ENCODE results near the gene CCDC138. TPM values are rescaled to one million over a fixed set of nuclear protein-coding genes. Genes with fewer than 3 reads are reported as not detected.

The CCDC138 gene
- polyA plus RNA-seq, 1 donor: 6.2 TPM

DNA sequence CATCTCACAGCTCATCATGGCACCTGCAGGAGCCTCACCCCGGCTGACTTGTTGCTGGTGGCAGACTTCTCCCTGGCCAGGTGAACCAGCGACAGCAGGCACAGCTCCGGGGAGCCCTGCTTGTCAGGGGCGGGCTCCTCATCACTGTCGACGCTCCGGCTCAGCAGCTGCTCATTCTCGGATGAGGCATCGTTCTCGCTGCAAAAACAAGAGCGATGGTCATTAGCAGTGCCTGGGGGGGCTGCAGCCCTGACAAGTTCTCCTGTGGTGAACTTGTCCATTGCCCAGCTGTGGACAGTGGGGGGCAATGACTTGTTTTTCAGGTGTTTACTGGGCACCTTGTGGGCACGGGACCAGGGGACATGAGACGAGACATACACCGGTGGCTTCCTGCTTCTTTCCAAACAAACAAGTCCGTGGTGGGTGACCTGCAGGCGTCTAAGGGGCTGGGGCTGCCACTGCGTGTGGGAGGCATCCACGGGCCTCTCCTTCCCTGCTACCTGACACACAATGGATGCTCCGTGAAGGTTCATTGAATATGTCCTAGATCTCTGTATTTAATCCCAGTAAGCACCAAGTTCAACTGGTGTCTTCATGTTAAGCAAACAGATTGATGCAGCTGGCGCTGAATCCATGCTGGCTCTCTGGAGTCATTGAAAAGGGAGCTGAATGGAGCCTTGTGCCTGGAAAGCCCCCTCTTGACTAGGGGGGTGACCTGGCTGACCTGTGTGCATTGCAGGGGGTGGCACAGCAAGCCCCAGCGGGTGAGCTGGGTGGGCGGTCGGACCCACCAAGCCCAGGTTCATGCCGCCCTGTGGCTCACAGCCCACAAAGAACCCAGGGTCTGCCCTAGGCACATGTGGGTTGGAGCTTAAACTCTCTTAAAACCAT, 121.5 kb downstream of the CCDC138 start:
- Histone ChIP-seq H3K9me3 (ENCODE audit: control insufficient read depth, low read depth, low read length) (no peaks in the 10 kb centered on the region), H3K36me3 (ENCODE audit: control insufficient read depth, insufficient read depth, low read length) (no peaks in the 10 kb centered on the region), H3K27ac (ENCODE audit: low read length) (no peak overlapping the region), H3K4me1 (ENCODE audit: control insufficient read depth, insufficient read depth, low read length) (no peaks in the 10 kb centered on the region), H3K27me3 (ENCODE audit: control insufficient read depth, insufficient read depth, low read length) (no peaks in the 10 kb centered on the region), H3K4me3 (ENCODE audit: low read length) (no peak overlapping the region)
- no peak for DNase-seq
- no CpG with 5 or more reads among the region's 24 CpGs for WGBS (ENCODE audit: insufficient coverage, low lambda C conversion rate)

DNA sequence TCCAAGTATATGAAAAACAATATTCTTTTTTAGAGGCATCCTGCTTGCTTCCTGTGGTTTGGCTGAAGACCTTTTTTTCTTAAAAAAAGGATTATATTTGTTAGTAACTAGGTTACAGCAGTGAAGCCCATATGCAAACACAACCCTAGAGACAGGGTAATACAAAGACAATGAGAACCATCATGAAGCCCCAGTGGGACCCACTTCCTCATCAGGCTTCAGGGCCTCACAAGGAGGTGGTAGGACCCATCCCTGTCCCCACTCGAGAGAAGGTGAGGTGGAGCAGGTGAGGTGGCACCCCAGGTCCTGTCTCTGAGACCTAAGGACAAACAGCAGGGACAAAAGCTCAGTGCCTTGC, 122.1 kb downstream of the CCDC138 start:
- Histone ChIP-seq H3K27me3 (ENCODE audit: control insufficient read depth, insufficient read depth, low read length) (no peaks in the 10 kb centered on the region), H3K9me3 (ENCODE audit: control insufficient read depth, low read depth, low read length) (no peaks in the 10 kb centered on the region), H3K36me3 (ENCODE audit: control insufficient read depth, insufficient read depth, low read length) (no peaks in the 10 kb centered on the region), H3K4me1 (ENCODE audit: control insufficient read depth, insufficient read depth, low read length) (no peaks in the 10 kb centered on the region), H3K27ac (ENCODE audit: low read length) (no peak overlapping the region), H3K4me3 (ENCODE audit: low read length) (no peak overlapping the region)
- no peak for DNase-seq
- WGBS (ENCODE audit: insufficient coverage, low lambda C conversion rate): no CpG with 5 or more reads among the region's 1 CpG

DNA sequence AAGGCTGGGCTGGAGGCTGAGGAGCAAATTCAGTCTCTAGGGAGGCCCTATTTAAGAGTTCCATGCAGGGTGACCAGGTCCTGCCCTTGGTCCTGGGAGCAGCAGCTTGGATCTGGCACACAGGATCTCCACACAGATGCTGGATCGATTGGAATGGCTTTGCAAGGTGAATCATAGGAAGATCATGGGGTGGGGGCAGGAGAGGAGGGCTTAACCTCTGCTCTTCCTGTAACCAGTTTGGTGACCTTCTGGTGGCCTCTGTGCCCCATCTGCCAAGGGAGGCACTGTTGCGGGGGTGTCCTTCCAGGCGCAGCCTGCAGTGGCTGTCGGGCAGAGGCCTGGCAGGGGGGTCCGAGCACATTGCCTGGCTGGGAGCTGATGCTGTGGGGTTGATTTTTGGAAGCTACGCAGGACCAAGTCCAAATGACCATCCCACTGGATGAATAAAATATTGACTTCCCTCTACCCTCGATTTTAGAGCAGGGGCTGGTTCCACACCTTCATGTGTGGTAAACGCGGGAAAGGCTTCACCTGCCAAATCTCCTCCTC, 122.8 kb downstream of the CCDC138 start:
- Histone ChIP-seq H3K4me3 (ENCODE audit: low read length) (no peak overlapping the region), H3K27ac (ENCODE audit: low read length) (no peak overlapping the region), H3K27me3 (ENCODE audit: control insufficient read depth, insufficient read depth, low read length) (no peaks in the 10 kb centered on the region), H3K4me1 (ENCODE audit: control insufficient read depth, insufficient read depth, low read length) (no peaks in the 10 kb centered on the region), H3K9me3 (ENCODE audit: control insufficient read depth, low read depth, low read length) (no peaks in the 10 kb centered on the region), H3K36me3 (ENCODE audit: control insufficient read depth, insufficient read depth, low read length) (no peaks in the 10 kb centered on the region)
- no CpG with 5 or more reads among the region's 9 CpGs for WGBS (ENCODE audit: insufficient coverage, low lambda C conversion rate)
- DNase-seq: no peak

DNA sequence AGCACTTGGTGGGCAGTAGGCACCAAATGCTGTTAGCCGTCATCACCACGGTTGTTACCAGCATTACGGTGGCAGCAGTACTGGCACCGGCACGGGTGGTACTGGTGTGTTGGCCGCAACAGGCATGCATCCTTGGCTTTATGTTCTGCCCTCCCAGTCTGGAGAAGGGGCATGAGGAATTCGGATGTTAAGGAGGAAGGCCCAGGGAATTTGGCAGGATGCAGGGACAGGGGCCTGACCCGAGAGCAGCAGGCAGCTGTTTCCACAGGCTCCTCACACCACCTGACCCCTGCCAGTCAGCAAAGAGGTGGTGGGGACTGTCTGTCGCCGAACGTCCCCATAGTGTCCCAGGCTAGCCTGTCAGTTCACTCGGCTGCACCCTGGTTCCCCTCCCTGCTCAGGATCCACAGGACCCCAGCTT, 123.5 kb downstream of the CCDC138 start:
- Histone ChIP-seq H3K36me3 (ENCODE audit: control insufficient read depth, insufficient read depth, low read length) (no peaks in the 10 kb centered on the region), H3K4me1 (ENCODE audit: control insufficient read depth, insufficient read depth, low read length) (no peaks in the 10 kb centered on the region), H3K4me3 (ENCODE audit: low read length) (no peak overlapping the region), H3K27me3 (ENCODE audit: control insufficient read depth, insufficient read depth, low read length) (no peaks in the 10 kb centered on the region), H3K9me3 (ENCODE audit: control insufficient read depth, low read depth, low read length) (no peaks in the 10 kb centered on the region), H3K27ac (ENCODE audit: low read length) (no peak overlapping the region)
- WGBS (ENCODE audit: insufficient coverage, low lambda C conversion rate): no CpG with 5 or more reads among the region's 12 CpGs
- DNase-seq: no peak

DNA sequence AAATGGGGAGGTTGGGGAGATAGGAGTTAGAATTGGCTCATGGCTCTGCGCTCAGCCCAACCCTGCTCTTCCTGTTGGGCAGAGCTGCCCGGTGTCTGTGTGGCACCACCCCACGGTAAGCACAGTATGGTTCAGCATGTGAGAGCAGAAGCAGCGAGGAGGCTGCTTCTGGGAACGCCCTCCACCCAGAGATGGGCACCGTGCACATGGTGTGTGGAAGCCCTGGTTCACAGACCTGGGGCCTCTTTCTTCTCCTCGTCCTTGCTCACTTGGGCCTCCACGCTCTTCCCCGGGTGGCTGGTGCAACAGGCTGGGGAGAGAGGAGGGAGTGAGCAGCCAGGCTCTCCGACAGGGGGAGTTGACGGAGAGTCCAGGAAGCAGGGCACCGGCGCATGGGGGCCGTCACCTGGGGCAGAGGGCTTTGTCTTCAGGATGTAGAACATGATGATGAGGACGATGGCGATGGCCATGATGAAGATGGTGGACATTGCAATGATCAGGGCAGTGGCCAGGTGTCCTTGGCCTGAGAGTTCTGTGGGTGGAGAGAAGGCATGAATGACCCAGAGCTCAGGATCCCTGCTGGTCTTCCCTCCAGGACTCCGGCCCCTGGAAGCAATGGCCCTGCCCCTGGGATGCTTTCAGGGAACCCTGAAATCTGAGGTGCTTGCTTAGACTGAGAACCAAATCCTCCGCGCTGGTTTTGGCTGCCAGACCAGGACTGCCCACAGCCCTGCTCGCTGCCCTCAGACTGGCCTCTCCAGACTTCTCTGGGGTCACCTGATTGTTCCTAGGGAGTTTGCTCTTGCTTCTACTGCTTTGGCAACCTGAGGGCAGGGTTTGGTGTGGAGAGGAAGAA, 124.2 kb downstream of the CCDC138 start:
- H3K9me3 ChIP-seq (ENCODE audit: control insufficient read depth, low read depth, low read length): no peaks in the 10 kb centered on the region
- H3K4me3 ChIP-seq (ENCODE audit: low read length): no peak overlapping the region
- no peaks in the 10 kb centered on the region for H3K36me3 ChIP-seq (ENCODE audit: control insufficient read depth, insufficient read depth, low read length)
- no peaks in the 10 kb centered on the region for H3K27me3 ChIP-seq (ENCODE audit: control insufficient read depth, insufficient read depth, low read length)
- DNase-seq: no peak
- H3K4me1 ChIP-seq (ENCODE audit: control insufficient read depth, insufficient read depth, low read length): no peaks in the 10 kb centered on the region
- WGBS (ENCODE audit: insufficient coverage, low lambda C conversion rate): no CpG with 5 or more reads among the region's 20 CpGs
- H3K27ac ChIP-seq (ENCODE audit: low read length): no peak overlapping the region

DNA sequence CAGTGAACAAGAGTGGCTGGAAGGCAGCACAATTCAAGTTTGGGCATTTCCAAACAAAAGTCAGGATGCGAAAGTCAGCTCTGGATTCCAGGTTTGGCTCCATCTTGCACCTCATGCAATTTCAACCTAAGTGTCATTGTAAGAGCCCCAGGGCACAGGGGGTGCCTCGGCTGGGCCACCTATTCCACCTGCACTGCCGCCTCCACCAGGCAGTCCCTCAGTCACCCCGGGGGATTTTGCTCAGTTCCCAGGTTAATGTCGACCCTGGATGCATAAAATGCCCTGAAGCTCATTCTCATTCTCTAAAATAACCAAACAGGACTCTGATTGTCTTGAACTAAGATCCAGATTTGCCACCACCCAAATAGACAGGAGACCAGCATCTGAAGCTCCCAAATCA, 124.8 kb downstream of the CCDC138 start:
- H3K27me3 ChIP-seq (ENCODE audit: control insufficient read depth, insufficient read depth, low read length): no peaks in the 10 kb centered on the region
- H3K36me3 ChIP-seq (ENCODE audit: control insufficient read depth, insufficient read depth, low read length): no peaks in the 10 kb centered on the region
- no CpG with 5 or more reads among the region's 5 CpGs for WGBS (ENCODE audit: insufficient coverage, low lambda C conversion rate)
- no peak overlapping the region for H3K4me3 ChIP-seq (ENCODE audit: low read length)
- no peak for DNase-seq
- H3K4me1 ChIP-seq (ENCODE audit: control insufficient read depth, insufficient read depth, low read length): no peaks in the 10 kb centered on the region
- H3K9me3 ChIP-seq (ENCODE audit: control insufficient read depth, low read depth, low read length): no peaks in the 10 kb centered on the region
- no peak overlapping the region for H3K27ac ChIP-seq (ENCODE audit: low read length)

DNA sequence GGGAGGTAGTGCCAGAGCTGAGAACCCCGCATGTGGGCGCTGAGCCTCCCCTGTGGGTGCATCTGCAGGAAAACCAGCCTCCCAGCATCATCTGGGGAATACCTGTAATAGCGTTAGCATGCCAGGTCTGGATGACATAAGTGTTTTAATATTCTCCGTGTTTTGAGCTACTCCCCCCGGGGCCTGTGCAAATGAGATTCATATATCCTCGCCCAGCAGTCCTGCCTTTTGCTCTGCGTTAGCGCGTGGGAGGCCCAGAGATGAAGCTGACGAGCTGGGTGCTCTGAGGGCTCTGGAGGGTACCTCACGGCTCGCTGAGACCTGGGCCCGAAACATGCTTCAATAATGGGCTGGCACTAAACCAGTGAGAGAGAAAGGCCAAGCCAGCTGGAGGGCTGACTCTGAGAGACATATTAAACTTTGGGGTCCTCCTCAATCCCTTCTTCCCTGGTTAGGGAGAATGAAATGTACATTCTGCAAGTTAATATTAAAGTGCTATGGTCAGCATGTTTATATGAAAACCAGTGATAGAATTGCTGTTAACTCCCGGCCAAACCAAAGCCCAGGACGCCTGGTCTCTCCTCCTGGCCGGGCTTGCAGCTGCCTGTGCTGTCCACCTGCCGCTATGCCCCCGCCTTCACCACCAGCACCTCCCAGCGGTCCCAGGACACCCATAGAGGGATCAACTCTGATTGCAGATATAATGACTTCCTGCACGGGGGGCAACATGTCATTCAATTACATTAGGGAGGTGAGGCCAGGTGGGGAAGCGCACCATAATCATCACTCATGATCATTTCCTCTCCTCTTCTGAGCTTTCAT, 125.4 kb downstream of the CCDC138 start:
- Histone ChIP-seq H3K27ac (ENCODE audit: low read length) (no peak overlapping the region), H3K4me3 (ENCODE audit: low read length) (no peak overlapping the region), H3K9me3 (ENCODE audit: control insufficient read depth, low read depth, low read length) (no peaks in the 10 kb centered on the region), H3K4me1 (ENCODE audit: control insufficient read depth, insufficient read depth, low read length) (no peaks in the 10 kb centered on the region), H3K36me3 (ENCODE audit: control insufficient read depth, insufficient read depth, low read length) (no peaks in the 10 kb centered on the region), H3K27me3 (ENCODE audit: control insufficient read depth, insufficient read depth, low read length) (no peaks in the 10 kb centered on the region)
- DNase-seq: no peak
- WGBS (ENCODE audit: insufficient coverage, low lambda C conversion rate): no CpG with 5 or more reads among the region's 21 CpGs

DNA sequence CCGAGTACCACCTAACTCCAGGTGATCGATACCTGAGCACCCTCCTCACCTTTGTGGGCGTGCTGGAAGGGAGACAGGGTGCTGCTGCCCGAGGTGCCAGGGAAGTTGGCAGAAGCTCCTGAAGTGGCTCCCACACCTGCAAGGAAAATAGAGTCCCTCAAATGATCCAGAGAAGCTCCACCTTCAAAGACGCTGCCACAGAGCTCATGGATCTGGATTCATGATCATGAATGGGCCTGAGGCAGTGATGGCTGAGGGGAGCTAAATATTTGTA, 126.0 kb downstream of the CCDC138 start:
- DNase-seq: no peak
- Histone ChIP-seq H3K4me3 (ENCODE audit: low read length) (no peak overlapping the region), H3K4me1 (ENCODE audit: control insufficient read depth, insufficient read depth, low read length) (no peaks in the 10 kb centered on the region), H3K36me3 (ENCODE audit: control insufficient read depth, insufficient read depth, low read length) (no peaks in the 10 kb centered on the region), H3K9me3 (ENCODE audit: control insufficient read depth, low read depth, low read length) (no peaks in the 10 kb centered on the region), H3K27ac (ENCODE audit: low read length) (no peak overlapping the region), H3K27me3 (ENCODE audit: control insufficient read depth, insufficient read depth, low read length) (no peaks in the 10 kb centered on the region)
- no CpG with 5 or more reads among the region's 5 CpGs for WGBS (ENCODE audit: insufficient coverage, low lambda C conversion rate)

DNA sequence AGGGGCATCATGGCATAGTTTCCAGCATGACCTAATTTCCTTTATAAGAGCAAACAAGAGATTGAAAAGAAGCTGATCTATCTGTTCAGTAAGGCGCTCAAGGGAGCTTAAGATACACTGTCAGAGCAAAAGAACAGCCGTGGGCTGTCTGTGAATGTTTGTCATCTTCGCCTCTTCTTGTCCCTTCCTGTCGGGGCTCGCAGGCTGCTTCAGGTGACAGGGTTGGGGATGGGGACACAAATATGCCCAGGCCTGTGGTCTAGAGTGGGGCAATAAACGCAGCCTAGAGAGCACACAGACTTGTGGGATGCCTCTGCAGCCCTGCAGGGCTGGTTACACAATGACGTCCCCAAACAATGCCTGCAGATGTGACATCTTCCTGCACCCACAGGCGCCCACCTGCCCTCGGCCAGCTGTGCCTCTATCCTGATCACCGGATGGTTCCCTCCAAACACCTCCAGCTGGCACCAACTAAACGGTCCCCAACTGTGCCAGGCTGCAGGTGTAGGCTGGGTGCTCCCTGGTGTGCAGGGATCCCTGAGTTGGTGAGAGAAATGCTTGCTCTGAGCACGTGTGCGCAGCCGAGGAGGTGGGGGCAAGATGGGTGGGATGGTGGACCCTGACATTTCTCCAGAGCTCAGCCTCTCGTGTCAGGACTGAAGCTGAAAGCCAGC, 129.7 kb downstream of the CCDC138 start:
- Histone ChIP-seq H3K4me1 (ENCODE audit: control insufficient read depth, insufficient read depth, low read length) (no peaks in the 10 kb centered on the region), H3K36me3 (ENCODE audit: control insufficient read depth, insufficient read depth, low read length) (no peaks in the 10 kb centered on the region), H3K27ac (ENCODE audit: low read length) (no peak overlapping the region), H3K9me3 (ENCODE audit: control insufficient read depth, low read depth, low read length) (no peaks in the 10 kb centered on the region), H3K4me3 (ENCODE audit: low read length) (no peak overlapping the region), H3K27me3 (ENCODE audit: control insufficient read depth, insufficient read depth, low read length) (no peaks in the 10 kb centered on the region)
- no CpG with 5 or more reads among the region's 15 CpGs for WGBS (ENCODE audit: insufficient coverage, low lambda C conversion rate)
- no peak for DNase-seq
